ENCODE measurements around the gene CDH13. TPM values are rescaled to one million over a fixed set of nuclear protein-coding genes. Genes with fewer than 3 reads are reported as not detected.

The CDH13 gene
- total RNA-seq, 1 experiment from 2014 or later, result not detected

GRCh38 chr16:83552228-83552627 lies 925.5 kb downstream of the CDH13 start:
- DNase-seq (ENCODE audit: low spot score), result no peak

GRCh38 chr16:83552930-83553329 lies 926.2 kb downstream of the CDH13 start:
- no peak for DNase-seq (ENCODE audit: low spot score)

GRCh38 chr16:83554096-83554495 lies 927.3 kb downstream of the CDH13 start:
- no peak for DNase-seq (ENCODE audit: low spot score)

GRCh38 chr16:83554540-83554939 lies 927.8 kb downstream of the CDH13 start:
- DNase-seq (ENCODE audit: low spot score), result no peak

GRCh38 chr16:83561876-83562275 lies 935.1 kb downstream of the CDH13 start:
- peak; percentile 9 for DNase-seq (ENCODE audit: low spot score)

- DNase-seq (ENCODE audit: low spot score), result no peak
Observed at GRCh38 chr16:83568345-83568744, 941.6 kb downstream of the CDH13 start.

- no peak for DNase-seq (ENCODE audit: low spot score)
Observed at GRCh38 chr16:83574388-83574787, 947.6 kb downstream of the CDH13 start.

- no peak for DNase-seq (ENCODE audit: low spot score)
Observed at GRCh38 chr16:83577078-83577745, 950.4 kb downstream of the CDH13 start.

GRCh38 chr16:83578171-83578570 lies 951.4 kb downstream of the CDH13 start:
- DNase-seq (ENCODE audit: low spot score), result no peak

- no peak for DNase-seq (ENCODE audit: low spot score)
Observed at GRCh38 chr16:83579027-83579426, 952.3 kb downstream of the CDH13 start.

GRCh38 chr16:83579436-83579835 lies 952.7 kb downstream of the CDH13 start:
- no peak for DNase-seq (ENCODE audit: low spot score)

GRCh38 chr16:83581082-83581481 lies 954.3 kb downstream of the CDH13 start:
- DNase-seq (ENCODE audit: low spot score), result no peak

- DNase-seq (ENCODE audit: low spot score), result no peak
Observed at GRCh38 chr16:83581994-83582747, 955.4 kb downstream of the CDH13 start.

GRCh38 chr16:83586036-83586435 lies 959.3 kb downstream of the CDH13 start:
- no peak for DNase-seq (ENCODE audit: low spot score)

GRCh38 chr16:83586461-83587200 lies 959.9 kb downstream of the CDH13 start:
- no peak for DNase-seq (ENCODE audit: low spot score)

GRCh38 chr16:83587201-83587600 lies 960.4 kb downstream of the CDH13 start:
- no peak for DNase-seq (ENCODE audit: low spot score)

- no peak for DNase-seq (ENCODE audit: low spot score)
Observed at GRCh38 chr16:83588070-83588469, 961.3 kb downstream of the CDH13 start.

GRCh38 chr16:83589576-83589975 lies 962.8 kb downstream of the CDH13 start:
- DNase-seq (ENCODE audit: low spot score), result no peak

GRCh38 chr16:83592778-83593177 lies 966.0 kb downstream of the CDH13 start:
- no peak for DNase-seq (ENCODE audit: low spot score)

- no peak for DNase-seq (ENCODE audit: low spot score)
Observed at GRCh38 chr16:83599789-83600462, 973.2 kb downstream of the CDH13 start.

GRCh38 chr16:83602761-83603722 lies 976.3 kb downstream of the CDH13 start:
- no peak for DNase-seq (ENCODE audit: low spot score)

Measured in HT-29 (cell line).